Measurements from ENCODE around the gene BACH2. TPM values are rescaled to one million over a fixed set of nuclear protein-coding genes. Genes with fewer than 3 reads are reported as not detected.

BACH2 gene
- total RNA-seq, 8 experiments from 2014 or later, result 0.25 to 34.3 (median 19.4) TPM

DNA sequence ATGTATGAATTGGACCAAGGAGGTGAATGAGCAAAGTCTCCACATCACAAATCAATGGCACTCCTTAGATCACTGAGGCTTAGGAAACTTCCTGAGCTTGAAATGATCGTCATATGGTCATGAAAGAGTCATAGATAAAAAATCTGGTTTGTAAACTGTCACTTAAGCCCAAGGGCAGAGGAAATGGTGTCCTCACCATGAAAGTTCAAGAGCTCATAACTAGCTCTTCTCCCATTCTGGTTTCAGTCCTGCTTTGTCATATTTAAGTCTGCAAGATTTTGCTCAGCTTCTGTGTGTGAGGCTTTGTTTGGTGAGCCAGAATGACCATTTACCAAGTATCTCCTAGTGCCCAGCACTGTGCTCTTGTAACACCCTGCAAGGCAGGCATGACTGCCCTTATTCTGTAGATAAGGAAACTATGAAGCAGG is 341.9 kb downstream of the BACH2 start:
- no peak for ATAC-seq (replicated peaks in 6 of 8)
- H3K4me3 ChIP-seq, result no peak overlapping the region
- in situ Hi-C loops (cut with MboI; ENCODE audit: low pct_unique_long_range_greater_than_20kb in 2 of 9, low sequenced_read_pairs in 9 of 9, unreplicated experiment in 9 of 9), result loop anchor here in 2 of 9 experiments (25.0 kb wide), 2 partner anchors 233 to 533 kb away; no protein-coding TSS in a partner anchor
- no peak overlapping the region for H3K27ac ChIP-seq
- 0 to 100% (median 89%) methylated on average over 1 of the region's 1 CpG; no CpG with 5 or more reads in 7 of the 10 experiments for WGBS, 10 experiments
- peaks cover 26 to 34% of the 10 kb centered on the region in 2 donors for H3K4me1 ChIP-seq (replicated peaks in 1 of 2)

DNA sequence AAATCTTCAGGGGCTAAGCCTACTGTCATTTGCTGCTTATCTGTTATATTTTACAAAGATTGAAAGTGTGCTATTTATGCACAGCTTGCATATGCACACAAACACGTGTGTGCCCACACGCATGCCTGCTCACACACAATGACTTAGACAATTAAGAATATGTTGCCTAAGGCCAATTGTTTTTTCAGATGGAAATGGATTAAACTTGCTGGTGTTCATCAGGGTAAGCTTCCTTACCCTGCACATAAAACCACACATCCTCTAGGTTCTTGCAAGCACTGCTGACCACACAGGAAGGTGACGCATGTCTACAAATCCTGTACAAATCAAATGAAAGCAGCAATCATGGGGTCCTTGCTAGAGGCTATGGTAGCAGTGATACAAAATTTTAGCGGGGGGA is 344.0 kb downstream of the BACH2 start:
- peak in 2 of 8 experiments; percentile 45 to 80 for ATAC-seq (replicated peaks in 6 of 8)
- WGBS, 10 experiments, result 7 to 80% (median 48%) methylated on average over 1 to 3 of the region's 4 CpGs; no CpG with 5 or more reads in 4 of the 10 experiments
- peaks cover 26 to 34% of the 10 kb centered on the region in 2 donors for H3K4me1 ChIP-seq (replicated peaks in 1 of 2)
- in situ Hi-C loops (cut with MboI; ENCODE audit: low pct_unique_long_range_greater_than_20kb in 2 of 9, low sequenced_read_pairs in 9 of 9, unreplicated experiment in 9 of 9), result loop anchor here in 2 of 9 experiments (25.0 kb wide), 2 partner anchors 235 to 535 kb away; no protein-coding TSS in a partner anchor
- no peak overlapping the region for H3K4me3 ChIP-seq
- H3K27ac ChIP-seq, result peak overlapping the region in 1 of 2 donors; percentile 18

DNA sequence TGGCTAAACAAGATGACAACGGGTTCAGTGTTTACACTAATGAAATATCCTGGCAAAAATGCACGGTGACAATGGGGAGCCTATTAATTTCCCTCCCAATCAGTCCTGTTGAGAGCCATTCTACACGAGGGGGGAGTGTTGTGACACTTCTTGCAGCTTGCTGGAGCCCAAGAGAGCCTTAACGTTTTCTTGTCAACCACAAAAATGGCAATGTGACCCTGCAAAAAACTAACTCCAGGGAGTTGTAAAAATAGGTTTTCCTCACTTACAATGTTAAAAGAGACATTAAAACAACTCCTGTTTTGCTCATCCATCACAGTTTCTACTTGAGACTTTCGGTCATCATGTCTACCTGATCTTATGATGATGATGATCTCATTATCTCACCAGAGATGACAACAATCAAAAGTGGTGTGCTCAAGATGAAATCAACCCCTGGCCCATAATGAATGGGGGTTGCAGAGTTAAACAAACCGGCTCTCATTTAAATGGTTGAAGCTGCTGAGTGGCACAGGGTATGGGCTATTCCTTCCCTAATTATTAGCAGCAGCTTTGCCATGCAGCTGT is 344.5 kb downstream of the BACH2 start:
- peak overlapping the region in 1 of 2 donors; percentile 59 for H3K27ac ChIP-seq
- in situ Hi-C loops (cut with MboI; ENCODE audit: low pct_unique_long_range_greater_than_20kb in 2 of 9, low sequenced_read_pairs in 9 of 9, unreplicated experiment in 9 of 9), result loop anchor here in 2 of 9 experiments (25.0 kb wide), 2 partner anchors 235 to 535 kb away; no protein-coding TSS in a partner anchor
- H3K4me3 ChIP-seq, result no peak overlapping the region
- 0 to 50% (median 31%) methylated on average over 2 to 6 of the region's 6 CpGs; no CpG with 5 or more reads in 3 of the 10 experiments for WGBS, 10 experiments
- peaks cover 26 to 34% of the 10 kb centered on the region in 2 donors for H3K4me1 ChIP-seq (replicated peaks in 1 of 2)
- ATAC-seq (replicated peaks in 6 of 8), result peak in 5 of 8 experiments; percentile 12 to 27 (median 13)

DNA sequence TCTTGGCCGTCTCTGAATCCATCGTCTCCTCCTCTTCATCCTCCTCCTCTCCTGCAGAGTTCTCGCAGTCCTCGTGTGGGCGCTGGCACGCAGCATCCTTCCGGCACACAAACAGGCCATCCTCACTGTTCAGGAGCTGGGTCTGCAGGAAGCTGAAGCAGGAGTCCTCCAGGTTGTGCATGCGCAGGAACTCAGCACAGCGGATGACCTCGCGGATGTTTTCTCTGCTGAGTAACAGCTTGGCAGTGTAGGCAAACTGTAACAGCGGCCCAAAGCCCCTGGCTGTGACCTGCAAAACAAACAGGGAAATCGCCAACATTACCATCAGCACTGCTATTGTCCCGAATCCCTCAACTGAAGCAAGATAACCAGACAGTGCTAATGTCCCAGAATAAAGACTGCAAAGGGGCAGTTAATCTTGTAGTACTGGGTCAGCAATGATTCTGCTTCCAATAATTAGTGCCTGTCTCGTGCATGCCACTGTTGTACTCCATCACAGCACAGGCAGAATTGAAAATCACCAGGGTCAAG is 345.0 kb downstream of the BACH2 start:
- Histone ChIP-seq H3K27ac (peak overlapping the region; percentile 59 to 60), H3K4me1 (replicated peaks in 1 of 2) (peaks cover 26 to 34% of the 10 kb centered on the region in 2 donors), H3K4me3 (no peak overlapping the region)
- in situ Hi-C loops (cut with MboI; ENCODE audit: low pct_unique_long_range_greater_than_20kb in 2 of 9, low sequenced_read_pairs in 9 of 9, unreplicated experiment in 9 of 9), result loop anchor here in 2 of 9 experiments (25.0 kb wide), 2 partner anchors 236 to 536 kb away; no protein-coding TSS in a partner anchor
- WGBS, 10 experiments, result 0 to 100% (median 50%) methylated on average over 1 to 10 of the region's 15 CpGs; no CpG with 5 or more reads in 1 of the 10 experiments
- peak in 5 of 8 experiments; percentile 82 to 89 (median 84) for ATAC-seq (replicated peaks in 6 of 8)

DNA sequence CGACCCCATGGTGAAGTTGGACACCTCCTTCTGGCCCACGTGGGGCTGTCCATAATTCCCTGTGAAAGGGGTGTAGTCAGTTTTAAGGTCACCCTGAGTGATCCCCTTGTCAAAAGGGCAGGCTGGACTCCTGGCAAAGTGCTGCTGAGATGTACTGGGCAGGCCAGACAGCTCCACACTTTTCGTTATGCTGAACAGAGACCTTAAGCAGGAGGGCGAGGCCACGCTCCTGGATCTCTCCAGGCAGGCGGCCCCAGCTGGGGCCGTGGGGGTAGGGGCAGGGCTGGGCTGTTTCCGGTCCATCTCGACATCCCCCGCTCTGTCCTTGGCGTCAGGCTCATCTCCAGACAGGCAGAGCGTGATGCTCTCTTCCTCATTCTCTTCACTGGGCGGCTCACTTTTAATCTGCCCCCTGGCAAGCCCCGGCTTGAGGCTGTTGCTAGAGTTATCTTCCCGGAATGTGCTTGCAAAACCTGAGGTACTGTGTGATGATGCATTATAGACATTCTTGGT is 345.7 kb downstream of the BACH2 start:
- Histone ChIP-seq H3K27ac (peak overlapping the region in 1 of 2 donors; percentile 59), H3K4me3 (no peak overlapping the region), H3K4me1 (replicated peaks in 1 of 2) (peaks cover 26 to 34% of the 10 kb centered on the region in 2 donors)
- WGBS, 10 experiments, result 93 to 94% (median 93%) methylated on average over 3 to 5 of the region's 15 CpGs; no CpG with 5 or more reads in 7 of the 10 experiments
- peak in 1 of 8 experiments; percentile 42 for ATAC-seq (replicated peaks in 6 of 8)
- in situ Hi-C loops (cut with MboI; ENCODE audit: low pct_unique_long_range_greater_than_20kb in 2 of 9, low sequenced_read_pairs in 9 of 9, unreplicated experiment in 9 of 9), result loop anchor here in 2 of 9 experiments (25.0 kb wide), 2 partner anchors 236 to 536 kb away; no protein-coding TSS in a partner anchor

DNA sequence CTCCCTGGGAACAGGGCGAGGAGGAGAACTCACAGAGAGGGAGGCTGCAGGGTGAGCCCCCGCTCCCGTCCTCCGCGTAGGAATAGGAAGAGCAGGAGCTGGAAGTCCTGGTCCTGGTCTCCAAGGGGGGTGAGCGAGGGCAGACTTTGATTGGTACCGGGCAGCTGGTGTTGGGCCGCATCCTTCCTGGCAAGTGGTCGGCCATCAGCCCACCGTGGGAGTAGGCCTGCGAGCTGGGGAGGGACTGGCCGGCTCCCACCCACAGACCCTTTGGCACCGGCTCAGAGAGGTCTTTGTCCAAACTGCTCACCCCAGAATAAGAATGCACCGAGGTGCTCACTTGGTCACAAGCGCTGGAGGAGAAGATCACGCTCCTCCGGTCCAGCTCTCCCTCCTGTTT is 346.2 kb downstream of the BACH2 start:
- no peak overlapping the region for H3K4me3 ChIP-seq
- H3K4me1 ChIP-seq (replicated peaks in 1 of 2), result peaks cover 26 to 34% of the 10 kb centered on the region in 2 donors
- no peak for ATAC-seq (replicated peaks in 6 of 8)
- WGBS, 10 experiments, result 70 to 100% (median 90%) methylated on average over 1 to 10 of the region's 17 CpGs; no CpG with 5 or more reads in 2 of the 10 experiments
- H3K27ac ChIP-seq, result no peak overlapping the region
- in situ Hi-C loops (cut with MboI; ENCODE audit: low pct_unique_long_range_greater_than_20kb in 2 of 9, low sequenced_read_pairs in 9 of 9, unreplicated experiment in 9 of 9), result loop anchor here in 2 of 9 experiments (25.0 kb wide), 2 partner anchors 237 to 537 kb away; no protein-coding TSS in a partner anchor

DNA sequence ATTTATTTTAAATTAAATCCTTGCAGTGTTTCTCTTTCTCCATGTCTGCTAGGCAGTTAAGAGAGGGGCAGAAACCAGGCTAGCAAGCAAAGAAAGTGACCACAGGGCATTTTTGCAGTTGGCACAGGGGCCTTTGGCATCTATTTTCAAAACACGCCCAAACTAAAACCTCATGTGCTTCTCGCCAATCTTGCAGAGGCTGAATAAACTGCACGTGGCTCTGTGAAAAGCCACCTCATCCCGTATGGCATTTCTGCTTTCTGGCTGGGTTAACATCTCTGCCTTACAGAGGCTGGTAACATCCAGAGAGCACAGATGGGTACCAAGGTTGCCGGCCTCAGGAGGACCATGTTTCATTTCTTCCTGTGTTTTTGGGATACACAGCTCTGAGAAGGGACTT is 347.8 kb downstream of the BACH2 start:
- Histone ChIP-seq H3K4me3 (no peak overlapping the region), H3K27ac (no peak overlapping the region), H3K4me1 (replicated peaks in 1 of 2) (peaks cover 26 to 31% of the 10 kb centered on the region in 2 donors)
- WGBS, 10 experiments, result 20 to 91% (median 83%) methylated on average over 1 to 5 of the region's 5 CpGs; no CpG with 5 or more reads in 4 of the 10 experiments
- in situ Hi-C loops (cut with MboI; ENCODE audit: low pct_unique_long_range_greater_than_20kb in 2 of 9, low sequenced_read_pairs in 9 of 9, unreplicated experiment in 9 of 9), result loop anchor here in 5 of 9 experiments (25.0 kb wide), 2 partner anchors 338 to 538 kb away; partner anchors contain the start of gene BACH2 (in 1 of the 5)
- no peak for ATAC-seq (replicated peaks in 6 of 8)

DNA sequence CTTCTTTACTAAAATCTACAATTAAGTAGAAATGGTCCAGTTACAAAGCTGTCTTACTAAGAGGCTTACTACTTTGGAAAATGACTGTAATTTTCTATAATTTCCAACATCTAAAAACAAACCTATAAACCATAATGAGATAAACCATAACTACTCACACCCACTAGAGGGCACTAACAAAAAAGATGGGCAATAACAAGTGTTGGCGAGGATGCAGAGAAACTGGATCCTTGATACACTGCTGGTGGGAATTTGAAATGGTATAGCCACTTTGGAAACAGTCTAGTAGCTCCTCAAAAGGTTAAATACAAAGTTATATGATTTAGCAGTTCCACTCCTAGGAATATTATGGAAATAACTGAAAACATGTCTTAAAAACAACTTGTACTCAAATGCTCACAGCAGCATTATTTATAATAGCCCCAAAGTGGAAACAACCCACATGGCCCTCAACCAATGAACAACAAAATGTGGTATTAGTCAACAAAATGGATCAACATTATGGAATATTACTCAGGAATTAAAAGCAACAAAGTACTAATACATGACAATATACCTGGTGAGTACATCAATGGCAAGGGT is 351.7 kb downstream of the BACH2 start:
- no peak for ATAC-seq (replicated peaks in 6 of 8)
- WGBS, 10 experiments, result 0 to 100% (median 51%) methylated on average over 1 of the region's 1 CpG; no CpG with 5 or more reads in 6 of the 10 experiments

DNA sequence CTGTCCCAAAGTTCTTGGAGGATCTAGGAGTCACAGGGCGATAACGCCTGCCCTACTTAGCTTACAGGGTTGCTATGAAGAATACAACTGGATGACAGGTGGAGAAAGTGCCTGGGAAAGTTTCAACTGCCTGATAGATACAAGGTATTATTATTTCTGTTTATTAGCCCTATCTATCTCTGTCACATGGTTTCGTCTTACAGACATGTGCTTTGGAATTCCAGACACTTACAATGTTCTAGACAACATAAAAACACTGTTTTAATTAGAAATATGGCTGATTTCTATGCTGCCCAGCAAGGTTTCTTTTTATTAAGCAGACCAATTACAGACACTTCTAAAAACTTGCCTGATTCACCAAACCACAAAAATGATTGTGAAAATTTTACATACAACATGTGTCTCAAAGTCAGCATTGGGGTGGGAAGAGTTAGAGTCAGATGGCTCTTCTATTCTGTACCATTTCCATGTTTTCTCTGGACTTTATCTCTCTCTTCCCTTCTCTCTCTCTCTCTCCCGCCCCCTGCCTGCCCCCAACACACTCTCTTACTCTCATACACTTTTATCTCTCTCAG is 352.4 kb downstream of the BACH2 start:
- in situ Hi-C loops (cut with MboI; ENCODE audit: low pct_unique_long_range_greater_than_20kb in 2 of 9, low sequenced_read_pairs in 9 of 9, unreplicated experiment in 9 of 9), result loop anchor here in 5 of 9 experiments (25.0 kb wide), 2 partner anchors 343 to 543 kb away; partner anchors contain the start of gene BACH2 (in 1 of the 5)
- no peak overlapping the region for H3K4me3 ChIP-seq
- WGBS, 10 experiments, result 11 to 100% (median 86%) methylated on average over 1 to 4 of the region's 4 CpGs; no CpG with 5 or more reads in 1 of the 10 experiments
- peaks cover 12 to 15% of the 10 kb centered on the region in 2 donors for H3K4me1 ChIP-seq (replicated peaks in 1 of 2)
- no peak for ATAC-seq (replicated peaks in 6 of 8)
- no peak overlapping the region for H3K27ac ChIP-seq

More for the DNA sequence above, 351.7 kb downstream of the BACH2 start:
- H3K4me3 ChIP-seq, result no peak overlapping the region
- in situ Hi-C loops (cut with MboI; ENCODE audit: low pct_unique_long_range_greater_than_20kb in 2 of 9, low sequenced_read_pairs in 9 of 9, unreplicated experiment in 9 of 9), result loop anchor here in 5 of 9 experiments (25.0 kb wide), 2 partner anchors 342 to 542 kb away; partner anchors contain the start of gene BACH2 (in 1 of the 5)
- no peak overlapping the region for H3K27ac ChIP-seq
- H3K4me1 ChIP-seq (replicated peaks in 1 of 2), result peaks cover 12 to 15% of the 10 kb centered on the region in 2 donors

DNA sequence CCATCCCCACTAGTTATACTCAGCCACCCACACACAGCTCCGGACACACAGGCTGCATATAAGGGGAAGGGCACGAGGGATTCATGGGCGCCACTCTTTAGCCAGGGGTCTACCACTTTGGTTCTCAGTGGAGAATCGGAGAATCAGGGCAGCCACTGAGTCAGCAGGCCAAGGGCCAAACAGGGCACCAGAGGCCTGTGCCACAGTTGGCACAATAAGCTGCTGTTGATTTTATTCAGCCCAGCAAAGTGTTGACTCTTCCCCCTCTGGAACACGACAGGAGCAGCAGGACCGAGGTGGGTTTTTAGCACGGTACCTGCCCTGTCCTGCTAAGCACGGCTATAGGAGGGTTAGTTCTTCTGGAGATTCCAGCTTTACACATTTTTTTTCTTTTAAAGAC is 354.0 kb downstream of the BACH2 start:
- in situ Hi-C loops (cut with MboI; ENCODE audit: low pct_unique_long_range_greater_than_20kb in 2 of 9, low sequenced_read_pairs in 9 of 9, unreplicated experiment in 9 of 9), result loop anchor here in 5 of 9 experiments (25.0 kb wide), 2 partner anchors 345 to 545 kb away; partner anchors contain the start of gene BACH2 (in 1 of the 5)
- WGBS, 10 experiments, result 63 to 100% (median 99%) methylated on average over 1 to 6 of the region's 8 CpGs; no CpG with 5 or more reads in 2 of the 10 experiments
- Histone ChIP-seq H3K4me1 (replicated peaks in 1 of 2) (peaks cover 12 to 15% of the 10 kb centered on the region in 2 donors), H3K4me3 (no peak overlapping the region), H3K27ac (no peak overlapping the region)
- no peak for ATAC-seq (replicated peaks in 6 of 8)

DNA sequence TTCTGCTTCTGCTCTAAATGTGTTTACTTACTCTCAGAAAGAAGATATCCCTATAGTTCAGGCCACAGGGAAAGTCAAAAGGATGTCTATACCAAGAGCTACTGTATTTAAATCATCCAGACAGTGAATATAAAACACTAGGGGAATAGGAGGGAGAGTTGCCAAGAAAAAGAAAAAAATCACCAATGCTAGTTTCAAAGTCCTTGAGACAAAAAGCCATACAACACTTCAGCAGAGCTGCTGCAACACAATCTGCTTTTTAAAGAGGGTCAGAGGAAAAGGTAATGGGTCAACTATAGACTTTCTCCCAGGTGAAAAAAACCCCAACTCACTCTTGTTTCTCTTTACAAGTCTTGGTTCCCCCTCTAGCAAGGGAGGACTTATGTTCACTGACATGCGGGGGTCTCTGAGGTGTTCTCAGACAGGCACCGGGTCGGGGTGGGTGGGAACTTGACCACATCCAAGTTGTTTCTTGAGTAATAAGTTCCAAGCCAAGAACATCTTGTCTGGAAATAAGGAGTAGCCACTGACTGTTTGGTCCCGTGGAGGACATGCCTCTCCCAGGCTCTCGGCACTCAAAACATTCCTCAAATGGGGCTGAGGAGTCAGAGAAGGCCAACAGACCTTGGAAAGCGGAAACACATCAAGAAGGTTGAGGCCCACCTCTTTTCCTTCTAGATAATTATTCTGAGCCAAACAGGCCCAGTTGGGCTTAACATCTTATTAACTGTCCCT is 354.7 kb downstream of the BACH2 start:
- H3K27ac ChIP-seq, result peak overlapping the region in 1 of 2 donors; percentile 59
- in situ Hi-C loops (cut with MboI; ENCODE audit: low pct_unique_long_range_greater_than_20kb in 2 of 9, low sequenced_read_pairs in 9 of 9, unreplicated experiment in 9 of 9), result loop anchor here in 5 of 9 experiments (25.0 kb wide), 2 partner anchors 345 to 545 kb away; partner anchors contain the start of gene BACH2 (in 1 of the 5)
- no peak for ATAC-seq (replicated peaks in 6 of 8)
- peaks cover 12 to 15% of the 10 kb centered on the region in 2 donors for H3K4me1 ChIP-seq (replicated peaks in 1 of 2)
- no peak overlapping the region for H3K4me3 ChIP-seq
- WGBS, 10 experiments, result 80 to 100% (median 100%) methylated on average over 1 to 6 of the region's 6 CpGs; no CpG with 5 or more reads in 5 of the 10 experiments

Data from motor neuron (in vitro differentiated cells).